ENCODE data around the gene EPM2A. TPM values are rescaled to one million over a fixed set of nuclear protein-coding genes. Genes with fewer than 3 reads are reported as not detected.

Gene EPM2A
- total RNA-seq, 2 experiments from 2014 or later = 34.9 to 39.2 TPM

- no peak overlapping the region for H3K4me2 ChIP-seq (ENCODE audit: low read length)
- H3K4me3 ChIP-seq (ENCODE audit: low read depth, low read length, poor library complexity, severe bottlenecking) = no peak overlapping the region
- TF ChIP-seq CTCF (conservative IDR thresholded peaks at IDR 0.05; ENCODE audit: low read length) (no peak), EZH2phosphoT487 (IDR thresholded peaks at IDR 0.05; ENCODE audit: borderline replicate concordance, low read depth, low read length) (no peak)
- peaks cover 43% of the 10 kb centered on the region for H3K9me3 ChIP-seq (ENCODE audit: low read length)
- H4K20me1 ChIP-seq (ENCODE audit: insufficient read depth, low read length) = no peaks in the 10 kb centered on the region
- peaks cover 52% of the 10 kb centered on the region for H3K79me2 ChIP-seq (ENCODE audit: insufficient read depth, low read depth, low read length)
- no peak for DNase-seq (ENCODE audit: low spot score)
- H3K4me1 ChIP-seq (ENCODE audit: insufficient read depth, low read length, poor library complexity, severe bottlenecking) = no peaks in the 10 kb centered on the region
- no peak overlapping the region for H3K27ac ChIP-seq (ENCODE audit: low read depth, low read length, poor library complexity, severe bottlenecking)
- intact Hi-C loops (cut with micrococcal nuclease; ENCODE audit: unreplicated experiment) = no loop called here
- no TSS peak for BruUV-seq (replicated peaks)
- POLR2A ChIA-PET = interaction anchor here (2.3 kb wide), 1 partner anchor 7 kb away, joined by 8 read pairs; no protein-coding TSS in a partner anchor
- CTCF ChIA-PET (ENCODE audit: unreplicated experiment) = no interaction called here
- peaks cover 44% of the 10 kb centered on the region for H3K36me3 ChIP-seq (ENCODE audit: insufficient read depth, low read length)
- H3K9me2 ChIP-seq (ENCODE audit: insufficient read depth, low read length) = no peaks in the 10 kb centered on the region
- no peak overlapping the region for H2AFZ ChIP-seq (ENCODE audit: low read length)
These were observed 7.4 kb downstream of the EPM2A start for GRCh38 chr6:145727817-145728388.

GRCh38 chr6:145725570-145725969 lies 9.8 kb downstream of the EPM2A start:
- CTCF ChIA-PET (ENCODE audit: unreplicated experiment) = no interaction called here

More at GRCh38 chr6:145725570-145725969, 9.8 kb downstream of the EPM2A start:
- H4K20me1 ChIP-seq (ENCODE audit: insufficient read depth, low read length) = no peaks in the 10 kb centered on the region
- TF ChIP-seq EZH2phosphoT487 (IDR thresholded peaks at IDR 0.05; ENCODE audit: borderline replicate concordance, low read depth, low read length) = no peak
- no peak for TF ChIP-seq CTCF (conservative IDR thresholded peaks at IDR 0.05; ENCODE audit: low read length)
- H3K36me3 ChIP-seq (ENCODE audit: insufficient read depth, low read length) = peaks cover 46% of the 10 kb centered on the region
- H3K79me2 ChIP-seq (ENCODE audit: insufficient read depth, low read depth, low read length) = peaks cover 36% of the 10 kb centered on the region
- POLR2A ChIA-PET = interaction anchor here (0.7 kb wide), 1 partner anchor 11 kb away, joined by 3 read pairs; no protein-coding TSS in a partner anchor
- no peaks in the 10 kb centered on the region for H3K4me1 ChIP-seq (ENCODE audit: insufficient read depth, low read length, poor library complexity, severe bottlenecking)
- no peak overlapping the region for H3K4me3 ChIP-seq (ENCODE audit: low read depth, low read length, poor library complexity, severe bottlenecking)
- peaks cover 40% of the 10 kb centered on the region for H3K9me3 ChIP-seq (ENCODE audit: low read length)
- no peak overlapping the region for H3K27ac ChIP-seq (ENCODE audit: low read depth, low read length, poor library complexity, severe bottlenecking)
- H3K9me2 ChIP-seq (ENCODE audit: insufficient read depth, low read length) = no peaks in the 10 kb centered on the region
- BruUV-seq (replicated peaks) = no TSS peak
- no peak overlapping the region for H3K4me2 ChIP-seq (ENCODE audit: low read length)
- no peak for DNase-seq (ENCODE audit: low spot score)
- intact Hi-C loops (cut with micrococcal nuclease; ENCODE audit: unreplicated experiment) = no loop called here
- H2AFZ ChIP-seq (ENCODE audit: low read length) = no peak overlapping the region

All from OCI-LY7 (cell line).